DND-41 (cell line): ENCODE results near the gene PHF20.

Source experiments
- ATAC-seq: fragments of 200-7000 bp; cut with Tn5 transposase; 3 replicates; pipeline ENCODE4 v1.9.1; 2021; ENCODE audit warnings: low read depth; ENCODE audit not compliant: insufficient read depth
- DNase-seq: peaks from one replicate; pipeline ENCODE4 v3.0.0-alpha.2; 2020
- H2AFZ ChIP-seq: 2 replicates; pipeline ENCODE4 v1.6.0; 2012; ENCODE audit warnings: low read depth, low read length
- H3K27ac ChIP-seq: 2 replicates; pipeline ENCODE4 v1.5.1; 2012; ENCODE audit warnings: low read length, inconsistent platforms
- H3K27me3 ChIP-seq: fragments of 200-600 bp; sonication (generic); 2 replicates; pipeline ENCODE4 v1.6.0; 2012; ENCODE audit warnings: low read length, mild to moderate bottlenecking, inconsistent platforms; ENCODE audit not compliant: insufficient read depth, poor library complexity
- H3K36me3 ChIP-seq: 2 replicates; pipeline ENCODE4 v1.5.1; 2012; ENCODE audit warnings: low read length, inconsistent platforms; ENCODE audit not compliant: insufficient read depth
- H3K4me1 ChIP-seq: 2 replicates; pipeline ENCODE4 v1.5.1; 2012; ENCODE audit warnings: mild to moderate bottlenecking, low read length; ENCODE audit not compliant: insufficient read depth
- H3K4me2 ChIP-seq: 2 replicates; pipeline ENCODE4 v1.6.0; 2012; ENCODE audit warnings: mild to moderate bottlenecking, moderate library complexity, low read length, inconsistent platforms; ENCODE audit not compliant: insufficient read depth
- H3K4me3 ChIP-seq, 2 experiments: fragments of 200-600 bp in 1 of 2; shearing (Covaris generic) in 1 of 2; 2 replicates each; pipeline ENCODE4 v1.5.1; 2012 to 2016; ENCODE audit warnings: inconsistent platforms in 2 of 2, low read length in 2 of 2, mild to moderate bottlenecking in 2 of 2, low read depth in 1 of 2, moderate library complexity in 1 of 2
- H3K79me2 ChIP-seq: 2 replicates; pipeline ENCODE4 v1.6.0; 2012; ENCODE audit warnings: low read length, inconsistent platforms; ENCODE audit not compliant: insufficient read depth
- H3K9ac ChIP-seq: 2 replicates; pipeline ENCODE4 v1.6.0; 2012; ENCODE audit warnings: low read depth, mild to moderate bottlenecking, inconsistent platforms, low read length, moderate library complexity
- H3K9me3 ChIP-seq: 2 replicates; pipeline ENCODE4 v1.5.1; 2012; ENCODE audit warnings: low read length, moderate library complexity, mild to moderate bottlenecking, inconsistent platforms; ENCODE audit not compliant: insufficient read depth, severe bottlenecking
- H4K20me1 ChIP-seq: 2 replicates; pipeline ENCODE4 v1.6.0; 2012; ENCODE audit warnings: low read length; ENCODE audit not compliant: insufficient read depth
- CTCF ChIP-seq: IDR thresholded peaks from 2 replicates; pipeline ENCODE4 v1.5.1; 2012; ENCODE audit warnings: borderline replicate concordance, low read length, moderate library complexity, mild to moderate bottlenecking; ENCODE audit not compliant: poor library complexity, severe bottlenecking; ENCODE audit errors: extremely low read depth
- EZH2 ChIP-seq: IDR thresholded peaks from 3 replicates; pipeline ENCODE4 v1.6.1; 2012; ENCODE audit warnings: borderline replicate concordance, low read depth, mild to moderate bottlenecking, moderate library complexity, low read length, inconsistent platforms; ENCODE audit not compliant: severe bottlenecking

Gene PHF20

GRCh38 chr20:35988910-35989463, 217.2 kb downstream of the PHF20 start:
- ATAC-seq (no peak), DNase-seq (no peak)
- no peaks in the 10 kb centered on the region for H3K36me3 ChIP-seq
- no peaks in the 10 kb centered on the region for H3K9me3 ChIP-seq
- no peaks in the 10 kb centered on the region for H4K20me1 ChIP-seq
- no peak overlapping the region for H2AFZ ChIP-seq
- no peak overlapping the region for H3K4me2 ChIP-seq
- H3K79me2 ChIP-seq = no peaks in the 10 kb centered on the region
- H3K9ac ChIP-seq = no peak overlapping the region
- H3K4me1 ChIP-seq = no peaks in the 10 kb centered on the region
- H3K4me3 ChIP-seq = no peak overlapping the region
- H3K27me3 ChIP-seq = no peaks in the 10 kb centered on the region
- TF ChIP-seq EZH2 = no peak
- TF ChIP-seq CTCF = no peak
- H3K27ac ChIP-seq = no peak overlapping the region

GRCh38 chr20:35991142-35991771, 219.4 kb downstream of the PHF20 start:
- no peaks in the 10 kb centered on the region for H4K20me1 ChIP-seq
- no peak overlapping the region for H3K4me2 ChIP-seq
- H3K4me3 ChIP-seq = no peak overlapping the region
- no peak overlapping the region for H3K9ac ChIP-seq
- no peak overlapping the region for H3K27ac ChIP-seq
- no peaks in the 10 kb centered on the region for H3K36me3 ChIP-seq
- H3K27me3 ChIP-seq = no peaks in the 10 kb centered on the region
- H2AFZ ChIP-seq = no peak overlapping the region
- no peaks in the 10 kb centered on the region for H3K79me2 ChIP-seq
- H3K9me3 ChIP-seq = no peaks in the 10 kb centered on the region
- peak; percentile 54 for TF ChIP-seq CTCF
- no peak for TF ChIP-seq EZH2
- H3K4me1 ChIP-seq = no peaks in the 10 kb centered on the region
- DNase-seq = peak; percentile 36
- peak; percentile 53; the same call in 1 of the 3 replicates for ATAC-seq

- no peak overlapping the region for H3K4me3 ChIP-seq
- ATAC-seq = peak; percentile 87
- H3K4me2 ChIP-seq = no peak overlapping the region; the same call in 1 of the 2 replicates
Observed at GRCh38 chr20:35992713-35993335, 221.0 kb downstream of the PHF20 start.

More at GRCh38 chr20:35992713-35993335, 221.0 kb downstream of the PHF20 start:
- DNase-seq = peak; percentile 67
- peak; percentile 92 for TF ChIP-seq CTCF
- TF ChIP-seq EZH2 = no peak
- H4K20me1 ChIP-seq = no peaks in the 10 kb centered on the region
- no peaks in the 10 kb centered on the region for H3K9me3 ChIP-seq
- no peak overlapping the region for H3K9ac ChIP-seq
- H2AFZ ChIP-seq = no peak overlapping the region
- no peaks in the 10 kb centered on the region for H3K79me2 ChIP-seq
- no peaks in the 10 kb centered on the region for H3K27me3 ChIP-seq
- H3K4me1 ChIP-seq = no peaks in the 10 kb centered on the region
- H3K36me3 ChIP-seq = no peaks in the 10 kb centered on the region
- no peak overlapping the region for H3K27ac ChIP-seq
